NCI-H748 (cell line): ENCODE results near the gene ACSM3.
"Not testable (repeated sequence)": the region's sequence is repeated elsewhere in the genome, so short reads cannot be mapped to it uniquely, and the experiment has no call there.

Experiments used
- DNase-seq: peaks from one replicate; lab custom pipeline; 2025; ENCODE audit not compliant: unreplicated experiment; lab: John Stamatoyannopoulos, UW

ACSM3 gene

DNA sequence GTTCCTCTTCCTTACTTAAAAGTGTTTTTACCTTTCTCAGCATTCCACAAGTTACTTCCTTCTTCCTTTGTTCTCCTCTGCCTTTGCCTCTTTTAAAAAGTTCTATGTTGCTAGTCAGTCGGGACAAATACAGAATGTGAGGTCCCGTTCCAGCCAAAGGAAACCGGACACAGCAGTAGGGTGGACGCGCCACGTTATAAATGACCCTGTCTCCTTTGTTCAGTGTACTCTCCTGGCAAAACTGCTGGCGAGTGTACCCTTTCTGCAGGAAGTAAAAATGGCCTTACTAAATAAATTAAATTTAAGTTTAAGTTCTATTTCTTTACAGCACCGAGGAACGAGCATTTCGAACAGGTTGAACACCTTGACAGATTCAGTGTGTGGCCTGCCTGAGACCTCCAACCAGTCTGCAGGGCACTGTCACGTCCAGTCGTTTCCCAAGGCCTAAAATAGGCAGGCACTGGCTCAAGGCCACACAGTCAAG, 41.9 kb downstream of the ACSM3 start:
- not testable (repeated sequence) for DNase-seq

GRCh38 chr16:20806168-20807050, 42.6 kb downstream of the ACSM3 start, which contains the start of the genes ERI2 and REXO5:
ERI2 (minus strand) TSS chr16:20806472; CDS start chr16:20806430, 42 bp downstream.
REXO5 (plus strand) TSS chr16:20806527; CDS start chr16:20806954, 427 bp downstream.
- peak; percentile 95 for DNase-seq

DNA sequence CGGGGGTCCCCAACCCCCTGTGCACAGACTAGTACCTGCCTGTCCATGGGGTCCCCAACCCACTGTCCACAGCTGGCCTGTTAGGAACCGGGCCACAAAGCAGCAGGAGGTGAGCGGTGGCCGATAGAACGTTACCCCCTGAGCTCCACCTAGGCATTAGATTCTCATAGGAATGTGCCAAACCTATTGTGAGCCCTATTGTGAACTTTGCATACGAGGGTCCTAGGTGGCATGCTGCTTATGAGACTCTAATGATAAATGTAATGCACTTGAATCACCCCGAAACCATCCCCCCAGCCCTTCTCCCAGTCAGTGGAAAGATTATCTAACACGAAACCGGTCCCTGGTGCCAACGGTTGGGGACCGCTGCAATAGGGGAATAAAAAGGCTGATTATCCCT, 44.0 kb downstream of the ACSM3 start:
- DNase-seq: no peak

DNA sequence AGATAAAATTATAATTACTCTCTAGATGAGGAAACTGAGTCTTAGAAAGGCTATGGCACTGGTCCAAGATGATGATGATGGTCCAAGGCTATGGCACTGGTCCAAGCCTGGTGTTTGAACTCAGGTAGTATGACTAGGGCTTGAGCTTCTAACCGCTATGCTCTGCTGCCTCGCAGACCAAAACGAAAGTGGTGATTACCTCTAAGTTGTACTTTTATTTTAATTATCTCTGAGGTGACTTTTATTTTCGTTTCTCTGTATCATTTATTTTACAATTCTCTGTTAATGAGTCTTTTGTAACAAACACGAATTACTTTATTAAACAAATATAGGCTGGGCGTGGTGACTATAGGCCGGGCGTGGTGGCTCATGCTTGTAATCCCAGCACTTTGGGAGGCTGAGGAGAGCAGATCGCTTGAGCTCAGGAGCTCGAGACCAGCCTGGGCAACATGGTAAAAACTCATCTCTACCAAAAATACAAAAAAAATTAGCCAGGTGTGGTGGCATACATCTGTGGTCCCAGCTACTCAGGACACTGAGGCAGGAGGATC, 48.1 kb downstream of the ACSM3 start:
- DNase-seq: no peak

- DNase-seq: no peak
These were observed 48.7 kb downstream of the ACSM3 start for GRCh38 chr16:20812510-20812909.

DNA sequence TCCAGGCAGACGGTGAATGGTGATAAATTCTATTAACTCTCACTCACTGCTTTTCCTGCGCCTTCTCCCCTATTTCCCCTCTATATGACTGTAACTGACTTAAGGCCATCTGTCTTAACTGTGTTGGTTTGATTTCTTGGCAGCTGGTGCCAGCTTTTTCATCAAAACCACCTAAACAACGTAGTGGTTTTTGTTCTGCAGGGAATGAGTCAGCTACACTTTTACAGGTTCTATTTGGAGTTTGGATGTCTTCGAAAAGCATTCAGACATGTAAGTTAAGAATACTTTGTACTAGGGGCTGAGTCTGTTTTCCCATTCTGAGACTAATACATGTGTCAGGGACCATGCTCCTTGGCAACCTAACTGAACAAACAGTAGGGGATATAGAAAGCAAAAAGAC, 51.0 kb downstream of the ACSM3 start:
- no peak for DNase-seq

- no peak for DNase-seq
These were observed 55.2 kb downstream of the ACSM3 start for GRCh38 chr16:20818929-20819585.

DNA sequence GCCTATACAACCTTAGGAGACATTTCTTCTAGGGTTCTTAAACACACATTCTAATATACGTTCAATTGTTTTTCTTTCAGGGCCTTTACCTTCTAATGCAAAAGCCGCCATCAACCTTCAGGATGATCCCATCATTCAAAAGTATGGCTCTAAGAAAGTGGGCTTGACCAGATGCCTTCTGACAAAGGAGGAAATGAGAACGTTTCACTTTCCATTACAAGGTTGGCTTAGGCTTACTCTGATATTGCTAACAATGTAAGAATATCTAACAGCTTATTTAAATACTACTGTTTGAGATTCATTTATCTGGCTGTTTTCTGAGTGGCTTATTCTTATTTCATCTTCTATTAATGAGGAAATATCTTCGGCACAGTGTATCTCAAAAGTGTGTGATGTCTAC, 57.9 kb downstream of the ACSM3 start:
- DNase-seq: no peak

DNA sequence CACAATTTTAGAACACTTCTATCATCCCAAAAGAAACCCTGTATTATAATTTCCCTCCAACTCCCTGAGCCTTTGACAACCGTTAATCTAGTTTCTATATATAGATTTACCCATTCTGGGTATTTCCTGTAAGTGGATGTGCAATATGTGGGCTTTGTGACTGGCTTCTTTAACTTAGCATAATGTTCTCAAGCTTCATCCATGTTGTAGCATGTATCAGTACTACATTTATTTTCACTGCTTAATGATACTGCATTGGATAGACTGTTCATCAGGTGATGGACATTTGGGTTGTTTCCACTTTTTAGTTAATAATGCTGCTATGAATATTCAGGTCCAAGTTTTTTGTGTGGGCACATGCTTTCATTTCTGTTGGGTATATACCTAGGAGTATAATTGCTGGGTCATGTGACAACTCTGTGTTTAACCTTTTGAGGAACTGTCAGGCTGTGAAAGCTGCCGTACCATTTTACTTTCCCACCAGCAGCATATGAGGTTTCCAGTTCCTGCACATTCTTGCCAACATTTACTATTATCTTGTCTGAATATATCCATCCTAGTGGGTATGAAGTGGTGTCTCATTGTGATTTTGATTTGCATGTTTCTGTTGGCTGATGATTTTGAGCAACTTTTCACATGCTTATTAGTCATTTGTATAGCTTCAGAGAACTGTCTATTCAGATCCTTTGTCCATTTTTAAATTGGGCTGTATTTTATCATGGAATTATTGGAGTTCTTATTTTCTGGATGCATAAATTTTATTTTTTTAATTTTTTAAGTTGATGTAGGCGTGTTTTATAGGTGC, 58.9 kb downstream of the ACSM3 start:
- DNase-seq: no peak

DNA sequence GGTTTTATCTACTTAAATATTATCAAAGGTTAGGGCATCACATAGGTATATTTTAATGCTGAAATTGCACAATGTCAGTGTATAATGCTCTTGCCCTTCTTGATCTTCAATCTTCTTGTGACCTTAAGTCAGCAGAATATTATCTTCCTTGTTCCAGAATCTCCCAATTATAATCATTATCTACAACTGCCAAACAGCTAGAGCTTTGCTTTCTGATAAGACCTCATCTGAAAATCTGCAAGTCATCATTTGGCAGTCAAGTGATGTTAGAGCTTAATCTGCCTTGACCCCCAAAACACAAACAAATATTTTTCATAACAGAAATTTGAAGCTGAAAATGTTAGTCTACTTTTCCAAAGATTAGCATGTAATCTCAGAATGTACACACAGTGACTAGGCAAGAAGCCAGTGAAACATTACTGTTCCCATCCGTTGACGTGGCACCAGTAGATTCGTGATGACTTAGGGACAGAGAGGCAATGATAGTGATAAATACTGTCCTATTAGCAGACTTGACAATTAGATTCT, 62.3 kb downstream of the ACSM3 start:
- no peak for DNase-seq

- no peak for DNase-seq
These were observed 65.7 kb downstream of the ACSM3 start for GRCh38 chr16:20829536-20829935.

DNA sequence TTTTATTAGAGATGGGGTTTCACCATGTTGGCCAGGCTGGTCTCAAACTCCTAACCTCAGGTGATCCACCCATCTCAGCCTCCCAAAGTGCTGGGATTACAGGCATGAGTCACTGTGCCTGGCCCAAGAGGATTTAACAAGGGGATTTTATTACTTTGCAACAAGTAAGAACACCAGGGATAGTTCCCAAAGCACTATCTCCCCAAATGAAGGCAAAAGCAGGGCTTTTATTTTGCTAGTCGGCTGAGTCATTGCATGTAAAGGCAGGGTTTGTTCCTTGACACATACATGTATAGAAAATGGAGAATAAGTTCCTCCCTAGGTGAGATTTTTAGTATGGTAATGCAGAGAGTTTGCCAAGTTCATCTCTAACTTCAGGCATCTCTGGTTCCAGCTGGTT, 66.6 kb downstream of the ACSM3 start:
- DNase-seq: no peak

DNA sequence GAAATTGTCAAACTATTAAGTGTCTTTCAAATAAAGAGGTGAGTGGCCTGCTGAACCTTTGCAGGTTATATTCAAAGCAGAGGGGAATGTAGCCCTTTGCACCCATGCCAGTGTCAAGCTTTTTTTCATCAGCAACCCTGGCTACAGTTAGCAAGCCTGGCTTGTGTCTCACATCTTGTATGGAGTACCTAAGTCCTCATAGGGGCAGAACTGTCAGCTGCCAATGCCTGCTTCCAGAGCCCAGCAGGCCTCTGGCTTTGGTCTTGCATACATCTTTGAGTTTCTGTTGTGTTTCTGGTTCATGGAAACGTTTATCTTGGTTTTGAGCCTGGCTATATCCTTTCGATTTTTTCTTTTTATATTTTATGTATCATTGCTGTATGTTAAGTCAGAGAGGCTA, 69.3 kb downstream of the ACSM3 start:
- DNase-seq: no peak

DNA sequence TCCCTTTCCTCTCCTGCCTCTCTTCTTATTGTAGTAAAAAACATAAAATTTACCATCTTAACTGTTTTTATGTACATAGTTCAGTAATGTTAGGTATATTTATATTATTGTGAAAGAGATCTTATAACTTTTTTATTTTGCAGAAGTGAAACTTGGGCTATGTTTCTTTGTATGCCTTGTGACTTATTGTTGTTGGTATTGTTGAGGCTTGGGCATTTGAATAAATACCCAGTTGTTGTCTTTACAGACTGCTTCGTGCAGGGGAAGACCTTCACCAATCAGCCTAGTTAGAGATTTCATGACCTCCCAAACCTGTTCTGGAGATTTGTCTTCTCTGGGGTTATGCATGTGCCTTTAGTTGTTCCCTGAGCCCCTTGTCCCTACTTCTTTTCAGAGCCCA, 74.4 kb downstream of the ACSM3 start:
- DNase-seq: no peak

DNA sequence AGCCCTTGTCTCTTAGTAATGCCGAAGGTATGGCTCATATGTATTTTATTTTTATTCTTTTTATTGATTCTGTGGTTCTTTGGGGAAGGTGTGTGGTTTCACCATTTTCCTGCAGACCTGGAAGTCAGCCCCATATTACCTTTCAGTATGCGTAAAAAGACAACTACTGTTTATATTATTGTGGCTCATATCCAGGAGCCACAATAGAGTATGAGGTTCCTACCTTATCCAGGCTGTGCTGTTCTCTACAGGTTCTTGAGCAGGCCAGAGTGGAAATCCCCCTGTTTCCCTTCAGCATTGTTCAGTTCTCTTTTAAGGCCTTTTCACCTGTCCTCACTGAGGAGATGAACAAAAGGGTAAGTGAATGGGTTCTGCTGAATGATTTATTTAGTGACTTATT, 75.7 kb downstream of the ACSM3 start:
- no peak for DNase-seq

DNA sequence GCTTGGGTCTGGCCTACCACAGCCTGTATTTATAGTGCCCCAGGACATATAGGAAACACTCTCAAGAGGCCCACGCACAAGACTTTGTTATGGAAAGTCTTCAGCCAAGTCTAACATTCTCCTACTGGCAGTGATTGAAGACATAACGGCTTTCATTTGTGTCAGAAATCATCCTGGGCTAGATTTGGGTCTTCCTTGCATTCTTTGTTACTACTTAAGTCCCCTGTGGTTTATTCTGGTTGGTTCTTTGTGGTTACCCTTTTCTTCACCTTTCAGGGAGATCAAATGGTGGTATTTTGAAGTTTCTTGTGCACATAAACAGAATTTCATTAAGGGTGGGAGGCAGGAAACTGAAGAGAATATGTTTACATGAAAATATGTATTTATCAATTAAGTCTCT, 80.2 kb downstream of the ACSM3 start:
- DNase-seq: no peak

DNA sequence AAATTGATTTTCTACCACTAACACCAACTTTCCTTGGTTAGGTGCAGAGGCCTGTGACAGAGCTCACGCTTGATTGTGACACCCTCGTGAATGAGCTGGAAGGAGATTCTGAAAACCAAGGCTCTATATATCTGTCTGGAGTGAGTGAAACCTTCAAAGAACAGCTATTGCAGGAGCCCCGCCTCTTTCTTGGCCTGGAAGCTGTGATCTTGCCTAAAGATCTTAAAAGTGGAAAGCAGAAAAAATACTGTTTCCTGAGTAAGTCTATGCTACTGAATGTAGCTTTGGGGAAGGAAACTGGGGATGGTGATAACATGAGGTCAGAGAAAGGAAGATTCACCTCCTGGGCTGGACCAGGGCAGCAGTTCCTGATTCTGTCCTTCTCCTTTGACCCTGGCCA, 80.8 kb downstream of the ACSM3 start:
- DNase-seq: no peak

- no peak for DNase-seq
These were observed 82.2 kb downstream of the ACSM3 start for GRCh38 chr16:20846030-20846429.

DNA sequence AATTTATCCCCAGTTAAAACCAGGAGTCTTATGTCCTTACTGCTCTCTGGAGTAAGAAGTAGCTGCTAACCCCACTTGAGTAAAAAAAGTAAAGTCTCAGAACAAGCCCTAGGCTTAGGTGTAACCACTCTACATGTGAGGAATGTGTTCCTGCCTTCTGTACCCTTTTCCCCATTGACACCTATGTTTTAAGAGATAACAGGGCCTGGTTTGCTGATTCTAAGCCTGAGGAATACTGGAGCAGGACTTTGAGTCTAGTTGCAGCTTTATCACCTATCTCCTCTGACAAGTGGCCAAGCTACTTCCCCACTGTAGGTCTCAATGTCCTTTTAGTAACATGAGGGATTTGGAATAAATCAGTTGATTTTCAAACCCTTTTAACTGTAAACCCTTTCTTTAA, 82.7 kb downstream of the ACSM3 start:
- DNase-seq: no peak
